NCI-H1694 treated with DMSO at 0.1 percent for 48 hours (cell line): ENCODE results near the gene SRBD1.

ENCODE experiments used
- DNase-seq: peaks from one replicate; lab custom pipeline; 2025; lab: John Stamatoyannopoulos, UW

The SRBD1 gene

GRCh38 chr2:45631955-45632354 lies 20.9 kb upstream of the SRBD1 start:
- DNase-seq, result no peak

DNA sequence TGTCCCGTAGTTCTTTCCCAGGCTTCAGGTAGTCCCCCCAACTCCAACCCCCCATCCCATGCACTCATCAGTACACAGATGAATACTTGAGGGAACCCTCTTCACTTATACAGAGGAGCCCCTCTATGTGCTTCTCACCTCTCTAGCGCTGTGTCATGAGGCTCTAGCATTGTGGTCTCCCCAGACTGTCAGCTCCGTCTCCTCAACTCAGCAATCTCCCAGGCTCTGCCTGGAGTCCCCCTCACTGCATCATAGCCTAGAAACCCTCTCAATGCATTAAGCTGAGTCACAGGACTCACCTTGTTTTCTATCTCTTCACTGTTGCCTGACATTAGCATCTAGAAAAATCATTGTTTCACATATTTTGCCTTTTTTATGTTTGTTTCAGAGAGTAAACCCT lies 20.3 kb upstream of the SRBD1 start:
- no peak for DNase-seq

DNA sequence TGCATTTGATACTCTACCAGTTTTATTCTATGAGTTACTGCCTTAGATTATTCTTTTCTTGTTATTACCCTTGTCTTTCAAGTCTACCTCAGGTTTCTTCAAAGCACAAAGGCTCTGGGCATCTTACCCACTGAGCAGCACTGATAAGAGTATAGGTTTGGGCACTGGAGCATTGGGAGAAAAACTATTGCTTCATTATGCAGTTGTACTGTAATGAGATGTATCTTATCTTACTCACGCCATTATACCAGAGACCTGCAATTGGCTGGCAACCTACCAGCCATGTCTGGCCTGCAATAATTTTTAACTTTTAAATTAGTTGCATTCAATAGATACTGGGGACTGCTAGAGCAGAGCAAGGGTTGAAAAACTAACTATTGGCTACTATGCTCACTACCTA lies 18.9 kb upstream of the SRBD1 start:
- DNase-seq, result no peak

GRCh38 chr2:45627911-45628310 lies 16.8 kb upstream of the SRBD1 start:
- no peak for DNase-seq

DNA sequence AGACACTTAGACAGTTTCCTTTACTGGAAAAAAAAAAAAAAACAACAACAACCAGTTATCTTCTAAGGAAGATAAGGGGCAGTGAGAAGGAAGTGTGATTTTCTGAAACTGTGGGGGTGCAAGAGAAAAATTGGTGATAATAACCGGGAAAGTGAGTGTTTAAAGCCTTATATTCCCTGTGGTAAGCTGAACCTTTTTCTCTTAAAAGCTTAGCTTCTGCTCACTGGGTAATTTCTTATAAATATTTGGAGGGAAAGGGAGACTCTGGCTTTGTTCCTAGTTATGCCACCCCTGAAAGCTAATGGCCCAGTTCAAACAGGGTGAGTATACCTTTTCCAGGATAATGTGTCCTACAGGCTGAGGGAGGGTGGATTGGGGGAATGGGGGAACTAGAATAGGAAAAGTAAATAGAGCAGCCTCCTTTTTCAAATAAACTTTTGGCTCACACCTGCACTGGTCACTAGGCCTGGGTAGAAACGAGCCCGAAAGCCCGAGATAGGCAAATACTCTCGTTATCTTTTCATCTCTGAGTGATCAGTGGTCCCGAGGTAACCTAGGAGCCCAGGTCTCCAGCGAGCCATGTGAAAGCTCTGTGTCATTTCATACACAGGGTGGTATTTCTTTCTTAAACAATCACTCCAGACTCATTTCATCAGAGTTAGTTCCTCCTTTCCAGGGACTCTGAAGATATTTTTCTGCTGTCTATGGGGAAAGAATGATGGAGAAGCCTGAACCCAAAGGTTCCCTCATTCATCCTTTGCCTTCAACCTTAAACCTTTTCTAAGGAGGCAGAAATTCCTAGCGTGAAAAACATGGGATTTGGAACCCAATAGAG lies 15.5 kb upstream of the SRBD1 start:
- DNase-seq, result no peak

GRCh38 chr2:45625824-45626223 lies 14.8 kb upstream of the SRBD1 start:
- DNase-seq, result no peak

GRCh38 chr2:45623098-45623497 lies 12.0 kb upstream of the SRBD1 start:
- no peak for DNase-seq

GRCh38 chr2:45622336-45623075 lies 11.4 kb upstream of the SRBD1 start:
- no peak for DNase-seq

- DNase-seq, result no peak
Observed at GRCh38 chr2:45617496-45617895, 6.4 kb upstream of the SRBD1 start.

- DNase-seq, result no peak
Observed at GRCh38 chr2:45616658-45617411, 5.8 kb upstream of the SRBD1 start.

DNA sequence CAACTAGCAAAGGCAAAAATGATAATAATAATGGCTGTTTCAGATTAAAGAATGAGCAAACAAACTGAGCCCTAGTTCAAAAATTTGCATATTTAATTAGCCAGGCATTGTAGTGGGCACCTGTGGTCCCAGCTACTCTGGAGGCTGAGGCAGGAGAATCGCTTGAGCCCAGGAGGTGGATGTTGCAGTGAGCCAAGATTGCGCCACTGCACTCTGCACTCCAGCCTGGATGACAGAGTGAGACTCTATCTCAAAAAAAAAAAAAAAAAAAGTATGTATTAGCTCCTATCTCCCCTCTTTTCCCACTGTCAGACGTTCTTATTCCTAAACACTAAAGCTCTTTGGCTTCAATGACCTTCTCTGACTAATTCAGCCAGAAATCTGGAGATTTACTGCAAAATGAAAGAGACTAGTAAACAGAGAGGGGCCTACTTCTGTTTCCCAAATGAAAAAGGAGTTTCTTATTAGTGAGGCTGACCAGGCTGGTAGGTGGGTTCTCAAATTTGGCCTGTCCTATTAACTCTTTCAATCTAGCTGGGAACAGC lies 3.9 kb upstream of the SRBD1 start:
- no peak for DNase-seq

- DNase-seq, result no peak
Observed at GRCh38 chr2:45614330-45614729, 3.3 kb upstream of the SRBD1 start.

DNA sequence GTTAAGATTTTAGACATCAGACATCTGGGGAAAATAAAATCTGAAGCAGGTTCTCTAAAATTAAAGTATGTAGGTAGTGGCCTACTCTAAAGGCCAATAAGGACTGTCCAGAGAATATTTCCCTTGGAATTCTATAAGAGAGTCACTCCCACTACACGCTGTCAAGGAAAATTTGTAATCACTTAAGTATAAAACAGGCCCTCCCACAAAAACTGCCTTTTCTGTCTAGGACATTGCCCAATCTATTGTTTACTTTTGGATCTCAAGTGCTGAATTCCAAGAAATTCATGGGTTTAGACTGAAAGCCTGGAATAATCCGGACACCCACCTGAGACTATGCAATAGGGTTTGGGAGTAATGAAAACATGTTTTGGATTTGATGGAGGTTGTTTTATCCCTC lies 1.7 kb upstream of the SRBD1 start:
- DNase-seq, result no peak

DNA sequence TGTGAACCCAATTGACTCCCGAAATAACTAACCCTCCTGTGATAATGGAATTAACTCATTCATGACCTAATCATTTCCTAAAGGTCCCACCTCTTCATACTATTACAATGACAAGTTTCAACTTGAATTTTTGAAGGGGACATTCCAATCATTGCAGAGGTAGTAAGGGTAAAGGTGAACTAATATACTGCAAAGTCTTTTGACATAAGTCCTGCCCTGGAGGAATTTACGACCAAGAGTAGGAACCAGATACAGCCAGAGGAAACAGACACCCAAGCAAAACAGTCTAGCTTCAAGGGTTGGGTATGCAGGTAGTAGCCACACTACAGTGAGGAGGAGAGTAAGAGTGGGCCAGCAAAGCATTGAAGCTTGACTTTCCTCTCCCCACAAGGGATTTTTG lies 1.2 kb upstream of the SRBD1 start:
- DNase-seq, result no peak

DNA sequence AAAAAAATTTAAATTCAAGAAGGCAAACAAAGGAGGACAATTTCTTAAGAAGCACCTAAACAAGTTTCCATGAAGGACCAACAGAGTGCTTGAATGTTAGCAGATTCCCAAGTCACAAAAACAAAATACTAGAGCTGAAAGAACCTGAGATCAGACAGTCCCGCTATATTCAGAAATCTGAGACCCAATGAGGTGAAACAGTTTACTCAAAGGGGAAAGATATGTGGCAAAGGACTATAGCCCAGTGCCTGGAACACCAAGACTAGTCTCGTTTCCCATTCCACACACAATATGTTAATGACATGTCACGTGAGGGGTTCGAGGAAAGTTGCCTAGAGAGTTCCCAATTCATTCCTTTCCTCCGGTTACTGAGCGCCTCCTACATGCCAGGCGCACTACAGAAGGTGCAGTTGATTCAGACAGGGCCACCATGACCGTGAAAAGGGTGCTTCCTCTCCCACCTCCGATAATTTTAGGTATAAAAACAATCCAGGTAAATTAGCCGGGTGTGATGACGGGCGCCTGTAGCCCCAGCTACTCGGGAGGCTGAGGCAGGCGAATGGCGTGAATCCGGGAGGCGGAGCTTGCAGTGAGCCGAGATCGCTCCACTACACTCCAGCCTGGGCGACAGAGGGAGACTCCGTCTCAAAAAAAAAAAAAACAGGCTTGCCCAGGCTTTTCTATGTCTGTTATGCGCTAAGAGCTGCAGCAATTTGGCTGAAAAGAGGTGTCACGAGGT lies 617 bp downstream of the SRBD1 start:
- peak; percentile 73 for DNase-seq

DNA sequence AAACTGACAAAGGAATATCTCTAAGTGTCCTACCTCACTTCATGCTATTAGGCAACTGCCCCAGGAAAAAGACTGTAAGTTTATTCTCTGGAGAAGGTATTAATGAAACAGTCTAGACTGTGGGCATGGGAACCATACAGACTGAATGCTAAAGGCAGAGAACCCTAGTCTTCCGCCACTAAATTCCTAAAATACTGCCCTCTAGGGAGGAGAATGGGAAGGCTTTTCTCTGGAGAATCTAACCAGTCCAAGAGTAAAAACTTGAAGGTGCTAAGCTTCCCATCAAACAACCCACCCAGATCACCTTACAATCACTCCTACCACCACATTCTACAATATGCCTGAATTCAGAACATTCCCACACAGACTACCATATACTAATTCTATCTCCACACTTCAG lies 3.4 kb downstream of the SRBD1 start:
- peak; percentile 9 for DNase-seq

DNA sequence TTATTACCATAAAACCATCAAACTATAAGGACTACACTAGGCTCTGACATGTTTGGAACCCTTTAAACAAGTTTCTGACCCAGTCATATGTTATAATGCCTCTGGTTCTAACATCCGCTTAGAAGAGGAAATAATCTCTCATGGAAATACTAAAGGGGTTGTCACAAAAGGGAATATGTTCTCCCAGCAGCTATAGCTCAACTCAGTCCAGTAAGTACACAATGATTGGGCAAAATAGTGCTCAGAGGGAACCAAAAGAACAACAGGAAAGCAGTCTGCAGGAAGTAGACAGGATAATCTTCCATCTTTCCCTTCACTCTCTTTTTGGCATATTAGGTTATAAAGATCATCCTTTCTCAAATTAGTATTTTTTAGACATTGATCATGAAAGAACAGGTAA lies 4.3 kb downstream of the SRBD1 start:
- no peak for DNase-seq

DNA sequence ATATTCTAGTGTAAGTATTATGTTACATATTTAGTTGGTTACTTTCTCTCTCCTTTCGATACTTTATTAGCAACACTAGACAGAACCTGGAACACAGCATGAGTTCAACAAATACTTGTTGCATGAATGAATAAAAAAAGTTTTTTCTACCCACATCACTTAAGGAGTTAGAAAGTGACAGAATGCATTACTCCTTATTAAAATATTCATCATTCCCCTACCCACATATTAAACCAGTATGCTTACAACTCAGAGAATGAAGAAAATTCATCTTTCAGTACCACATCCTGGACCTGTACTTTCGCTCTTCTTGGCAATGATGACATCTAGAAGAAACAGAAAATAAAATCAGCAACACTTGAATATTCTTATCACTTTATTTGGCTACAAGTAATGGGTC lies 6.0 kb downstream of the SRBD1 start:
- DNase-seq, result no peak

DNA sequence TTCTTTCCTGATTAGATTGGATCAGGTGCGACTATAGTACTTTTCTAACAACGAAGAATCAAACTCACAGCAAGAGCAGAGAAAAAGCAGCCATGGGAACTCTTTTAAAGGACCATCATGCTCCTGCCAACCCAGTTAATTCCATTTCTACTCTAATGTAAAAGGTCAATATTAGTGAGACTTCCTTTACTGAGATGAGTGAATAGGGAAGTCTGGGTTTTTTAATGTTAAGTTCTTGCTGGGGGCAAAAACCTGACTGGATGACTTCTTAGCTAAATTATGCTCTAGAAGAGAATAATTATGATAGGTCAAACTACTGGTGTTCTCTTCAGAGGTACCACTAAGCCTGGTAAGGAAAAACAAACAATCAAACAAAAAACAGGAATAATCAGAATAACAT lies 8.4 kb downstream of the SRBD1 start:
- no peak for DNase-seq

GRCh38 chr2:45598545-45598944 lies 12.5 kb downstream of the SRBD1 start:
- no peak for DNase-seq

GRCh38 chr2:45596761-45597160 lies 14.3 kb downstream of the SRBD1 start:
- DNase-seq, result no peak
